Testis (tissue), 5 donors: ENCODE measurements around the gene MAN2A1. TPM values are rescaled to one million over a fixed set of nuclear protein-coding genes. Genes with fewer than 3 reads are reported as not detected.

Experiments
- DNase-seq: peaks from one replicate; pipeline ENCODE4 v3.0.0-alpha.2; 2019
- H3K27ac ChIP-seq, 2 donors: fragments of 200-600 bp; sonication (generic); one replicate each; pipeline ENCODE4 v1.5.1; 2019
- H3K27me3 ChIP-seq: fragments of 200-600 bp; sonication (generic); one replicate; pipeline ENCODE4 v1.5.1; 2019
- H3K36me3 ChIP-seq: fragments of 200-600 bp; sonication (generic); one replicate; pipeline ENCODE4 v1.5.1; 2017; ENCODE audit warnings: low read depth; ENCODE audit errors: missing control alignments
- H3K4me1 ChIP-seq: fragments of 200-600 bp; sonication (generic); one replicate; pipeline ENCODE4 v1.5.1; 2019
- H3K4me3 ChIP-seq, 2 donors: fragments of 200-600 bp; sonication (generic); one replicate each; pipeline ENCODE4 v1.5.1; 2017 to 2019
- H3K9me3 ChIP-seq: fragments of 200-600 bp; sonication (generic); one replicate; pipeline ENCODE4 v1.5.1; 2017
- POLR2A ChIP-seq: fragments of 450-650 bp; IDR thresholded peaks from one replicate; pipeline ENCODE4 v1.6.1; 2017; ENCODE audit warnings: antibody characterized with exemption, mild to moderate bottlenecking, moderate library complexity
- WGBS, 2 donors: methylation state at CpG; one replicate each; pipeline ENCODE4 v1.1.5; 2018; 5-methylcytosine and 5-hydroxymethylcytosine counted together
- intact Hi-C: fragments of 100-400 bp; cut with DNase I; formaldehyde crosslinking; loops from one replicate; pipeline ENCODE4 v1.15.1; 2023; ENCODE audit warnings: low total_unique reads
- long read RNA-seq, 2 donors: transcript quantifications; one replicate each; lab custom pipeline, GENCODE V29; 2026
- polyA plus RNA-seq: library from polyadenylated mRNA; stranded (reverse); fragments of 350-450 nt; fragmentation: Illumina TruSeq; extraction: RNeasy Lipid Tissue Mini Kit (QIAGEN cat#74804); gene quantifications from one replicate; pipeline ENCODE4 v1.2.3, GENCODE V29; 2014; ENCODE audit warnings: low read depth, low replicate concordance; ENCODE audit not compliant: insufficient read depth
- total RNA-seq, 2 donors: library from RNA; depleted of rRNA; stranded (reverse); fragments of >200 nt; gene quantifications; one replicate each; pipeline ENCODE4 v1.2.3, GENCODE V29; 2016
- TF ChIP-seq, protein P1 (sequence below), 3 experiments: fragments of 450-650 bp in 2 of 3; fragments of 200-600 bp in 1 of 3; sonication (generic) in 1 of 3; IDR thresholded peaks; one replicate each; pipeline ENCODE4 v1.5.1; 2016 to 2019; ENCODE audit warnings: antibody characterized with exemption in 3 of 3, mild to moderate bottlenecking in 2 of 3, moderate library complexity in 1 of 3

The MAN2A1 gene
- total RNA-seq (10 to 100 TPM; 55.6 to 80.5 TPM), polyA plus RNA-seq (36.0 TPM)
- long read RNA-seq, donor 1, full-length matches to known transcripts, result 1 of 28 reads
- long read RNA-seq, donor 1, partial matches to known transcripts, result 27 of 28 reads
- long read RNA-seq, donor 1, other reads (novel, unspliced or antisense), result 0 of 28 reads
- long read RNA-seq, donor 2, full-length matches to known transcripts, result 2 of 2 reads
- long read RNA-seq, donor 2, partial matches to known transcripts, result 0 of 2 reads
- long read RNA-seq, donor 2, other reads (novel, unspliced or antisense), result 0 of 2 reads

DNA sequence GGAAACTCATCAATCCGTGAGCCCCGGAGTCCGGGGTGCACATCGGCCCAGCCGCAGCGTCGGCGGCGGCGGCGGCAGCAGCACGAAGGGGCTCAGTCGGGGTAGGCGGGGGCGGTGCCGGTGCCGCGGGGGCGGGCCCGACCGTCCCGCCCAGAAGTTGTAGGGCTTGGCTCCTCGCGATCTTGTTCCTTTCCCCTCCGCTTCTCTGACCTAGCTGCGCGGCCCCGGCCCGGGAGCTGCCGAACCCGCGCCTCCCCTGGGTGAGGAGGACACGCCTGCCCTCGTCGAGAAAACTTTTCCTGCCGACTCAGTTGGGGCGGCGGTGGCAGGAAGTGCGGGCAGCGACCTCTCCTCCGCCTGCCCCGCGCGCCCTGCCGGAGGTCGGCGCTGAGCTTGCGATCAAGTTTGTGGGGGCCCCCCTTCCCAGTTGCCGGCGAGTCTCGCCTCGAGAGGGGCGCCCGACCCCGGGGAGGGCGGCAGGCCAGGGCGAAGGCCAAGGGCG is at the start of gene MAN2A1:
MAN2A1 (plus strand) TSS at position 188 of the 502 bp plus-strand sequence. CDS start 491 bp downstream, outside the sequence.
- H3K36me3 ChIP-seq, result no peaks in the 10 kb centered on the region

DNA sequence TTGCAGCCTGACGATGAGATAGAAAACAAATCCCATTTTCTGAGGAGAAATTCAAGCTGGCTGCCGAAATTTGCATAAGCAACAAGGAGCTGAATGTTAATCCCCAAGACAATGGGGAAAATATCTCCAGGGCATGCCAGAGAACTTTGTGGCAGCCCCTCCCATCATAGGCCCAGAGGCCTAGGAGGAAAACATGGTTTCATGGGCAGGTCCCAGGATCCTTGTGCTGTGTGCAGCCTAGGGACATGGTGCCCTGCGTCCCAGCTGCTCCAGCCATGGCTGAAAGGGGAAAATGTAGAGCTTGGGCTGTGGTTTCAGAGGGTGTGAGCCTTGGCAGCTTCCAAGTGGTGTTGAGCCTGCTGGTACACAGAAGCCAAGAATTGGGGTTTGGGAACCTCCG is 48.8 kb upstream of the MAN2A1 start:
- H3K27me3 ChIP-seq, result no peaks in the 10 kb centered on the region
- no peaks in the 10 kb centered on the region for H3K36me3 ChIP-seq
- H3K4me1 ChIP-seq, result peaks cover 8% of the 10 kb centered on the region
- WGBS, 2 donors, result 94 to 96% methylated on average over 4 of the region's 4 CpGs
- no peak for DNase-seq
- H3K4me3 ChIP-seq, result no peak overlapping the region
- TF ChIP-seq POLR2A, result no peak
- TF ChIP-seq, protein P1, sequence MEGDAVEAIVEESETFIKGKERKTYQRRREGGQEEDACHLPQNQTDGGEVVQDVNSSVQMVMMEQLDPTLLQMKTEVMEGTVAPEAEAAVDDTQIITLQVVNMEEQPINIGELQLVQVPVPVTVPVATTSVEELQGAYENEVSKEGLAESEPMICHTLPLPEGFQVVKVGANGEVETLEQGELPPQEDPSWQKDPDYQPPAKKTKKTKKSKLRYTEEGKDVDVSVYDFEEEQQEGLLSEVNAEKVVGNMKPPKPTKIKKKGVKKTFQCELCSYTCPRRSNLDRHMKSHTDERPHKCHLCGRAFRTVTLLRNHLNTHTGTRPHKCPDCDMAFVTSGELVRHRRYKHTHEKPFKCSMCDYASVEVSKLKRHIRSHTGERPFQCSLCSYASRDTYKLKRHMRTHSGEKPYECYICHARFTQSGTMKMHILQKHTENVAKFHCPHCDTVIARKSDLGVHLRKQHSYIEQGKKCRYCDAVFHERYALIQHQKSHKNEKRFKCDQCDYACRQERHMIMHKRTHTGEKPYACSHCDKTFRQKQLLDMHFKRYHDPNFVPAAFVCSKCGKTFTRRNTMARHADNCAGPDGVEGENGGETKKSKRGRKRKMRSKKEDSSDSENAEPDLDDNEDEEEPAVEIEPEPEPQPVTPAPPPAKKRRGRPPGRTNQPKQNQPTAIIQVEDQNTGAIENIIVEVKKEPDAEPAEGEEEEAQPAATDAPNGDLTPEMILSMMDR (IDR thresholded peaks at IDR 0.05), result no peak
- no peaks in the 10 kb centered on the region for H3K9me3 ChIP-seq
- intact Hi-C loops, result no loop called here
- H3K27ac ChIP-seq, result no peak overlapping the region

More for the DNA sequence above, at the start of gene MAN2A1:
- H3K27me3 ChIP-seq, result no peaks in the 10 kb centered on the region
- H3K4me1 ChIP-seq, result peaks cover 16% of the 10 kb centered on the region
- TF ChIP-seq, protein P1 (IDR thresholded peaks at IDR 0.05), result no peak
- H3K9me3 ChIP-seq, result no peaks in the 10 kb centered on the region
- WGBS, 2 donors, result 0% methylated on average over 54 of the region's 58 CpGs; no CpG with 5 or more reads in 1 of the 2 donors
- intact Hi-C loops, result no loop called here
- peak within 1 kb of the TSS; percentile 87 to 89 for H3K4me3 ChIP-seq
- H3K27ac ChIP-seq, result peak within 1 kb of the TSS; percentile 97 to 98
- peak; percentile 80 for DNase-seq

DNA sequence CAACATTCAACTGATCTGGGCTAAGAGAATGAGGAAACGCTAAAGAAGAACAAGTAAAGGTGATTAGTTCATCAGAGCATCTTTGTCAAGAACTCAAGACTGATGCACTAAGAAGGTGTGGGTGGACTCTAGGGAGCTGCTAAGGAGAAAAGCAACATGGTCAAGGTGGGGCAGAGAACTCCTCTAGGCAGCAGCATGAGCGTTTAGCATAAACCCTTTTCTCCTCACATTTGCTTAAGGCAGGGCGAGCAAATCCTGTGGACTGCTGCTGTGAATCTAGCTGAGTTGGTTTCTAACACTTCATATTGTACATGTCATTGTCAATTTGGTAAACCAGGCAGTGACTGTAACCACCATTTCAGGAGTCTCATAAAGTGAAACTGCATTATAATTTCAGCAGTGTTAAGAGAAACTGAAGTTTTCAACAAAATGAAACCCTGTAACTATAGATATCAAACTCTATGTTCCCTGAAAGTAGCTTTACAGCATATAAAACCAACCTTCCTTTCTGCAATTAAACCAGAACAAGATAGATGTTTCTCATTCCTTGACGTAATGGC is 45.9 kb upstream of the MAN2A1 start:
- Histone ChIP-seq H3K27ac (peak overlapping the region; percentile 84 to 86), H3K4me3 (no peak overlapping the region), H3K9me3 (no peaks in the 10 kb centered on the region), H3K36me3 (no peaks in the 10 kb centered on the region), H3K4me1 (peaks cover 8% of the 10 kb centered on the region), H3K27me3 (no peaks in the 10 kb centered on the region)
- TF ChIP-seq, protein P1 (IDR thresholded peaks at IDR 0.05), result no peak
- TF ChIP-seq POLR2A, result no peak
- intact Hi-C loops, result no loop called here
- no peak for DNase-seq
- 51 to 70% methylated on average over 4 of the region's 4 CpGs for WGBS, 2 donors

DNA sequence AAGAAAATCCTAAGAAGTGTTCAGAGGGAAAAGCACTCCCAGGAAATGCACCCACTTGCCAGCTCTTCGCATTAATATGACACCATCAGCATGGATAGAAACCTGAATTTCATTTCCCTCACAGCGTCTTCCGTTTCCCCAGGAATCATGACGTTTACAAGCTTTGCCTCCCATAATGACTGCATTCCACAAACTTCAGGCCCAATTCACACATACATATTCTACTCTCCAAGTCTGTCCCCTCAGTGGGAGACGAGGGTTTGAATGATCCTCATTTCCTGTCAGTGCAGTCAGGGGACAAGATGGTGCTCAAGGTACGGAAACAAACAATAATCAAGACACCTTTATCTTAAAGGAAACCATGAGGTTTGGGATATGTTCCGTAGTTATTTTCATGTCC is 44.9 kb upstream of the MAN2A1 start:
- Histone ChIP-seq H3K36me3 (no peaks in the 10 kb centered on the region), H3K27me3 (no peaks in the 10 kb centered on the region), H3K27ac (peak overlapping the region; percentile 84 to 86), H3K4me3 (no peak overlapping the region), H3K4me1 (peaks cover 8% of the 10 kb centered on the region), H3K9me3 (no peaks in the 10 kb centered on the region)
- no peak for DNase-seq
- intact Hi-C loops, result no loop called here
- 68 to 80% methylated on average over 7 of the region's 7 CpGs for WGBS, 2 donors
- TF ChIP-seq, protein P1 (IDR thresholded peaks at IDR 0.05), result no peak
- no peak for TF ChIP-seq POLR2A
